ENCODE measurements around the gene PTTG2.

- no peak for TF ChIP-seq CTCF (IDR thresholded peaks at IDR 0.05)
- TF ChIP-seq POLR2A (IDR thresholded peaks at IDR 0.05): no peak
Measured at GRCh38 chr4:37971202-37971601, 11.0 kb downstream of the PTTG2 start.

All from tibial nerve (tissue), 3 donors.